Gastroesophageal sphincter (tissue), 3 donors: ENCODE data around the gene MDGA2.

ENCODE experiments used
- POLR2AphosphoS5 ChIP-seq: sonication (generic); formaldehyde crosslinking; IDR thresholded peaks from one replicate; pipeline ENCODE4 v1.6.1; 2017; ENCODE audit warnings: antibody characterized with exemption
- TF ChIP-seq, protein P1 (sequence below), 4 experiments: fragments of 200-600 bp in 2 of 4; fragments of 450-650 bp in 2 of 4; sonication (generic) in 1 of 4; IDR thresholded peaks; one replicate each; pipeline ENCODE4 v1.5.1; 2017 to 2019; ENCODE audit warnings: antibody characterized with exemption in 4 of 4, mild to moderate bottlenecking in 2 of 4, moderate library complexity in 2 of 4

DNA sequence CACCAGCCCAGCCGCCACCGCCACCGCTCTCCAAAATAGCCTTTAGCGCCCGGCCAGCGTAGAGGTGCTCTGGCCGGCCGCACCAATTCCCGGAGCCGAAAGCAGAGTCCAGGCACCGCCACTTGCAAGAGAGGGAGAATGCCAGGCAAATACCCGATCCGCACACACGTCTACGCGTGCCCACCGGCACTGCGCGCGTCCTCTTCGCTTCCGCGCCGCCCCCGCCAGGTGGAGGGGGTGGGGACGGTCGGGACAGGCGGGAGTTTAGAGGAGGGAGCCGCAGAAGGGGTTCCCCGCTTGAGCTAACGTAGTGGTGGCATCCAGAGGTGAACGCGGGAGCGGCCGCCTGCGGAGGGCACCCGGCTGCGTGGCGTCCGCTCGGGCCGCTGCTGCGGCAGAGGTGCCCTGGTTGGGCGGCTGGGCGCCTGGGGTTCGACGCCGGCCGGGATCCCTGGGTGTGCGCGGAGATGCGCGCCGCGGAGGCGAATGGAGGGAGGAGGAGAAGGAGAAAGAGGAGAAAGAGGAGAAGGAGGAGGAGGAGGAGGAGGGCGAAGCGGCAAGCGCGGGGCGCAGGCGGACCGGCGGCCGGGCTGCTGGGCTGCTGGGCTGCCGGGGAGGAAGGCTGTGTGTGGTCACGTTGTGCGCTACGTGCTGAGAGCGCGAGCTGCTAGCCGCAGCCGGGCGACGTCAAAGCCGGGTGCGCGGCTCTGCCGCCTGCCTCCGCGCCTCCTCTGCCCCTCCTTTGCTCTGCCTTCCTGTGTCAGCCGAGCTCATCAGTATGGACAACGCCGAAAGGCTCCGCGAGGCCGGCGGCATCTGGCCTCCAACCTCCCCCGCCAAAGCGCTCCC lies at the start of gene MDGA2:
- TF ChIP-seq, protein P1, sequence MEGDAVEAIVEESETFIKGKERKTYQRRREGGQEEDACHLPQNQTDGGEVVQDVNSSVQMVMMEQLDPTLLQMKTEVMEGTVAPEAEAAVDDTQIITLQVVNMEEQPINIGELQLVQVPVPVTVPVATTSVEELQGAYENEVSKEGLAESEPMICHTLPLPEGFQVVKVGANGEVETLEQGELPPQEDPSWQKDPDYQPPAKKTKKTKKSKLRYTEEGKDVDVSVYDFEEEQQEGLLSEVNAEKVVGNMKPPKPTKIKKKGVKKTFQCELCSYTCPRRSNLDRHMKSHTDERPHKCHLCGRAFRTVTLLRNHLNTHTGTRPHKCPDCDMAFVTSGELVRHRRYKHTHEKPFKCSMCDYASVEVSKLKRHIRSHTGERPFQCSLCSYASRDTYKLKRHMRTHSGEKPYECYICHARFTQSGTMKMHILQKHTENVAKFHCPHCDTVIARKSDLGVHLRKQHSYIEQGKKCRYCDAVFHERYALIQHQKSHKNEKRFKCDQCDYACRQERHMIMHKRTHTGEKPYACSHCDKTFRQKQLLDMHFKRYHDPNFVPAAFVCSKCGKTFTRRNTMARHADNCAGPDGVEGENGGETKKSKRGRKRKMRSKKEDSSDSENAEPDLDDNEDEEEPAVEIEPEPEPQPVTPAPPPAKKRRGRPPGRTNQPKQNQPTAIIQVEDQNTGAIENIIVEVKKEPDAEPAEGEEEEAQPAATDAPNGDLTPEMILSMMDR (IDR thresholded peaks at IDR 0.05), result no peak
- no peak for TF ChIP-seq POLR2AphosphoS5
